ENCODE data around the gene CNIH3.

CNIH3 gene

DNA sequence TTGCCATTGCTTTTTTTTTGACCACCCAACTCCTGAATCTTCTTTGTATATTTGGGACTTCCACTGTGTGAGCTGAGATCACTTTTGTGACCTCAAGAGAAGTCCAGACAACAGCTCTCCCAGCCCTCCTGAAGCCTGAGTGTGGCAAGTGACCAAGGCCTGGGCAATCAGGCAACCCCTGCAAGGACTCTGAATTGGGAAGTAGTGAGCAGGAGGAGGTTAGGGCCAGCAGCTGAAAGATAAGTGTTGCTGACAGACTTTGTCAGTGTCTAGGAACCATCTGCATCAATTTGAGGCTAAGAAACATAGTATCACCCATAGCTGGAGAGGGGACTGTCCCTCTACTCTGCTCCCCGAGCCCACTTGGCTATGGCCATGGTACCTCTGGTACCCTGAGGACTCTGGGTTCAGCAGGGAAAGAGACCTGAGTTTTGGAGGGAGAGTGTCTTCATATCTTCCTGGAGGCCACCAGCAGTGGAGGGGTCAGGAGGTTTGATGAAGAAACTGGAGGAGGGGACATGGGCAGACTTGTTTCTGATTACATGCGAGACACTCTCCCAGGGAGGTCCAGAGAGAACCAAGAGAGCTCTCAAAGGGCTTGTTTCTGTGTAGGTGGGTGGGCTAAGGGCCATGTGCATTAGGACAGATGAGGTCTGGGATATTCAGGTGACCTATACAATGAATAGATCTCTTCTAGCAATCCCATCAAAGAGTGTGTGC lies 166.3 kb downstream of the CNIH3 start:
- no peak for DNase-seq

DNA sequence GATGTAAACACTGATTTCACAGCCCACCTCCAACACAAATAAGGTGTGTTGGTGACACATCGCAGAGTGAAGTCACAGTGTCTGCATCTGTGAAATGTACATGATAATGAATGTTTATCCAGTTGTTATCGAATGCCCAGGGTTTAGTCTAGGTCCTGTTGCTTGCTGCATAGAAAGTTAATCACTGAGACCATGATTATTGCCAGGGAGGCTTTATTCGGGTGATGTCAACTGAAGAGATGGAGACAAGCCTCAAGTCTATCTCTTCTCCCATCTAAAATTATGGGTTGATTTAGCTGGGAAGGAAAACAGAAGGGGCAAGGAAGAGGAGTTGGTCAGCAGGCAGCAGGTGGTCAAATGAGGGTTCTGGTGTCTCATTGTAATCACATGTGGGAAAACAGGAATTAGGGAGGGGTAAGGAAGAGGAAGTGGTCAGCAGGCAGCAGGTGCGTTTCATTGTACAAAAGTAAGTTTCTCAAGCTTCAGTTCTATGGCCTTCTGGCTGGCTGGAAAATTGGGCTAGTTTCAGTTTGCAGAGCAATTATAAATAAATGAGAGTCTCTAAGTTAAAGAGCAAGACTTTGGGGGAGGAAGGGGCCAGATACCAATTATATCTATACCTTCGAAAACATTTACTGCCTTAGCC lies 167.0 kb downstream of the CNIH3 start:
- DNase-seq, result no peak

DNA sequence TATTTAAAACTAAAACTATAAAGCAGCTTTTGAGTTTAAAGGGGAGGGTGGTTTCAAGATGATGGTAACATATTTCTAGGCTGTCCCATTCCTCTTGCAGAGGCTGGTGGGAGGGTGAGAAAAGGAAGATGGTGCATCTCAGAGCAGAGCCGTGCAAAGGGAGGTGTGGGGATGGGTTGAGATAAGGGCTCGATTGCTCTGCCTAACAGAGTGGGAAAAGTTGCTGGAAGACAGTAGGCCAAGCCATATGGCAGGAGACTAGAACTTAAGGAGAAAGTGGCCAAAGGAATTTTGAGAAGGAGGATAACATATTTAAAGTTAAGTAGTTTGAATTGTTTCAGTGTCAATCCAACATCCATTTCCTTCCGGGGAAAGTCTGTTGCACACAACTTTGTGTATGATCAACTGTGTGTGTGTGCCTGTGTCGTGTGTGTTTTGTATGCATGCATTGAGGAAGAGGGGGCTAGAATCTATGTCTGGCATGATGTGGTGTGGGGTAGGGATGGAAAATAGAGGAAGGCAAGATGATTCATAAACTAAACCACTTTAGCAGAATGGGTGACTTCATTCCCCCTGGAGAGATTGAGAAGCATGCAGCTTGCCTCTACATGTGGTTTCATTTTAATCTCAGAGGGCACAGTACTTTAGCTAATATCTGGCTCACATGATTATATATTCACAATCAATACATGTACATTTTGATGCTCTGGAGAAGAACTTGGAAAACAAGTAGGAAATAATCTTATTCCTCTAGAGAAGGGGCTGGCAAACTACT lies 168.3 kb downstream of the CNIH3 start:
- no peak for DNase-seq

DNA sequence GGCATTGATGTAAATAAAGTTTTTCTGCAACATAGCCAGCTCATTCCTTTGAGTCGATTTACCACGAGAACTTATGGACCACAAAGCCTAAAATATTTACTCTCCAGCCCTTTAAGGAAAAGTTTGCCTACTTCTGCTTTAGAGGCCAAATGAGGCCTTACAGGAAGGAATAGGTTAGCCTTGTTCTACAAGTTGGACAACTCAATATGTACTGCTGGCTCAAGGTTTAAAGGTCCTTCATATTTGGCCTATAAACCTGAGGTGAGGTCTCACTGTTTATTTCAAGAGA lies 168.9 kb downstream of the CNIH3 start:
- DNase-seq, result no peak

GRCh38 chr1:224785622-224786021 lies 169.5 kb downstream of the CNIH3 start:
- no peak for DNase-seq

DNA sequence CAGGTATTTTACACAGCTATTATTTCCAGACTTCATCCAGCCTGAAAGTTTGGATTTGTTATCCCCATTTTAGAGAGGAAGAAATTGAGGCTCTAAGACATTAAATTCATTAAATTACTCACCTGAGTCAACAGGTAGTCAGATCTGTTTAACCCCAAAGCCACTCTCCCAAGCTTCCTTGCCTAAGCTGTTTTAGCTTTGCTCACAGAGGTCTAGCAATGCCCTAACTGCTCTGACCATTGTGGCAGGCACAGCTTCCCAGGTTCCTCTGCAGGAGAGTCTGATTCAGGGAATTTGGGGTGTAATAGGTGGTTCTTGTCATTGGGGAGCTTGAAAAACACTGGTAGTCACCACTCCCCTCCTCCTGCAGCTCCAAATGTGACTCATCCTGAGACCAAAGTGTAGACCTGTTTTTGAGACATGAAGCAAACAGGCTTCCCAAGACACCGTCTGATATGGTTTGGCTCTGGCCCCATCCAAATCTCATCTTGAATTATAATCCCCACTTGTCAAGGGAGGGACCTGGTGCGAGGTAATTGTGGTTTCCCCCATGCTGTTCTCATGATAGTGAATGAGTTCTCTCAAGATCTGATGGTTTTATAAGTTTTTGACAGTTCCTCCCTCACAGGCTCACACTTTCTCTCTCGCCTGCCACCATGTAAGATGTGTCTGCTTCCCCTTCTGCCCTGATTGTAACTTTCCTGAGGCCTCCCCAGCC lies 170.6 kb downstream of the CNIH3 start:
- DNase-seq, result no peak

DNA sequence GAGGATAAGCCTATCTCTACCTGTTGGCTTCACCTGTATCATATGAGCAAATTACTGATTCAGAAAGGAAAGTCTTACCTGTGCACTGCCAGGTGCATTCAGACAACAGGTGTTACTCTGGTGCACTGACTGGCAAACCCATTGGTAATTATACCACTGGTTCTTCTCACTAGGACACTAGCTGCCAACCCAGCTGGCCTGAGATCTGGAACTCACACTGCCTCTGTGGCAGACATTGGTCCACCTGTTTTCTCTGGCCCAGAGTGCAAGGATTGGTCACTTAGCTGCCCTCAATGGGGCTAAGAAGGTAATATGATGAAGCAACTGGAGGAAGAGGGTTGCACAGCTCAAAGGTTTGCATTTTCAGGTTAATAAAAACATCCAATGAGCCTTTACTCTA lies 173.2 kb downstream of the CNIH3 start:
- DNase-seq, result no peak
